HepG2 (cell line): ENCODE results near the gene MYL6. TPM values are rescaled to one million over a fixed set of nuclear protein-coding genes. Genes with fewer than 3 reads are reported as not detected.

ENCODE experiments used
- ATAD3A ChIP-seq: sonication (generic); formaldehyde crosslinking; IDR thresholded peaks from 2 replicates; pipeline ENCODE4 v1.4.0; 2020; ENCODE audit warnings: missing genetic modification reagents
- BRCA1 ChIP-seq: sonication (generic); formaldehyde crosslinking; IDR thresholded peaks from 2 replicates; pipeline ENCODE4 v1.4.0; 2020; ENCODE audit warnings: missing genetic modification reagents
- DMAP1 ChIP-seq: IDR thresholded peaks from 2 replicates; pipeline ENCODE4 v1.6.1; 2016
- FOXK1 ChIP-seq: sonication (generic); formaldehyde crosslinking; IDR thresholded peaks from 2 replicates; pipeline ENCODE4 v1.4.0; 2020; ENCODE audit warnings: low read depth, missing genetic modification reagents, borderline replicate concordance
- GFI1 ChIP-seq: sonication (generic); formaldehyde crosslinking; IDR thresholded peaks from 2 replicates; pipeline ENCODE4 v1.5.0; 2020; ENCODE audit warnings: missing genetic modification reagents, mild to moderate bottlenecking, borderline replicate concordance
- HNRNPLL ChIP-seq: fragments of 200-400 bp; formaldehyde crosslinking; IDR thresholded peaks from 2 replicates; pipeline ENCODE4 v1.6.1; 2017; ENCODE audit warnings: mild to moderate bottlenecking, low read depth, low read length; ENCODE audit not compliant: poor library complexity, severe bottlenecking
- HOXA3 ChIP-seq: sonication (generic); formaldehyde crosslinking; IDR thresholded peaks from 2 replicates; pipeline ENCODE4 v1.5.0; 2020; ENCODE audit warnings: missing genetic modification reagents
- RFXAP ChIP-seq: sonication (generic); formaldehyde crosslinking; IDR thresholded peaks from 2 replicates; pipeline ENCODE4 v1.4.0; 2020; ENCODE audit warnings: missing genetic modification reagents, borderline replicate concordance
- SALL2 ChIP-seq: sonication (generic); formaldehyde crosslinking; IDR thresholded peaks from 2 replicates; pipeline ENCODE4 v1.8.1; 2023; ENCODE audit warnings: mild to moderate bottlenecking, missing genetic modification reagents, inconsistent platforms
- SRSF4 ChIP-seq: fragments of 200-400 bp; formaldehyde crosslinking; IDR thresholded peaks from one replicate; pipeline ENCODE4 v1.6.1; 2018; ENCODE audit warnings: mild to moderate bottlenecking, low read depth, low read length, moderate library complexity; ENCODE audit not compliant: poor library complexity, severe bottlenecking
- TBX2 ChIP-seq: sonication (generic); formaldehyde crosslinking; IDR thresholded peaks from 2 replicates; pipeline ENCODE4 v1.5.0; 2020; ENCODE audit warnings: missing genetic modification reagents, mild to moderate bottlenecking, borderline replicate concordance
- TCF7 ChIP-seq: sonication (generic); IDR thresholded peaks from 2 replicates; pipeline ENCODE4 v1.6.1; 2016; ENCODE audit warnings: antibody characterized with exemption, low read depth
- ZBTB20 ChIP-seq: sonication (generic); formaldehyde crosslinking; IDR thresholded peaks from 2 replicates; pipeline ENCODE4 v1.8.1; 2023; ENCODE audit warnings: missing genetic modification reagents, low read depth, mild to moderate bottlenecking, borderline replicate concordance
- ZBTB38 ChIP-seq: sonication (generic); formaldehyde crosslinking; IDR thresholded peaks from 2 replicates; pipeline ENCODE4 v1.5.1; 2020; ENCODE audit warnings: mild to moderate bottlenecking, missing genetic modification reagents
- ZFX ChIP-seq: sonication (generic); formaldehyde crosslinking; IDR thresholded peaks from 2 replicates; pipeline ENCODE4 v1.4.0; 2020; ENCODE audit warnings: mild to moderate bottlenecking, low read depth, missing genetic modification reagents, moderate library complexity
- ZNF121 ChIP-seq: sonication (generic); formaldehyde crosslinking; IDR thresholded peaks from 2 replicates; pipeline ENCODE4 v1.5.0; 2020; ENCODE audit warnings: mild to moderate bottlenecking, missing genetic modification reagents
- polyA plus RNA-seq, 8 experiments: library from polyadenylated mRNA; depleted of rRNA in 3 of 8; stranded (reverse) in 7 of 8; unstranded in 1 of 8; fragments of >200 nt; fragmentation: Illumina TruSeq in 4 of 8; extraction: Trizol in 4 of 8; gene quantifications; 2 replicates each; pipeline versions ENCODE4 v1.2.1 to v1.2.3, GENCODE V29; 2011 to 2016; ENCODE audit warnings: low read depth in 4 of 8, missing spikeins in 1 of 8, mixed read lengths in 1 of 8; ENCODE audit not compliant: insufficient read depth in 1 of 8
- total RNA-seq, 5 experiments: library from RNA; depleted of rRNA; stranded (reverse); fragments of >200 nt; fragmentation: Illumina TruSeq; extraction: Trizol; gene quantifications; 2 replicates each; pipeline ENCODE4 v1.2.3, GENCODE V29; 2016; ENCODE audit warnings: low read depth in 1 of 5
- TF ChIP-seq, protein P1 (sequence below): sonication (generic); formaldehyde crosslinking; IDR thresholded peaks from 2 replicates; pipeline ENCODE4 v1.8.1; 2023; ENCODE audit warnings: mild to moderate bottlenecking, missing genetic modification reagents
- TF ChIP-seq, protein P2 (sequence below): sonication (generic); formaldehyde crosslinking; IDR thresholded peaks from 2 replicates; pipeline ENCODE4 v1.4.0; 2020; ENCODE audit warnings: missing genetic modification reagents, mild to moderate bottlenecking, borderline replicate concordance
- TF ChIP-seq, protein P3 (sequence below): IDR thresholded peaks from 2 replicates; pipeline ENCODE4 v1.6.1; 2016; ENCODE audit warnings: low read depth, control low read depth
- TF ChIP-seq, protein P4 (sequence below): sonication (generic); formaldehyde crosslinking; IDR thresholded peaks from 2 replicates; pipeline ENCODE4 v1.4.0; 2020; ENCODE audit warnings: mild to moderate bottlenecking, missing genetic modification reagents
- TF ChIP-seq, protein P5 (sequence below): IDR thresholded peaks from 2 replicates; pipeline ENCODE4 v1.6.1; 2018; ENCODE audit warnings: missing genetic modification reagents

The MYL6 gene
- total and polyA plus RNA-seq, 2 of the 13 experiments (the other 11 are each of a cell fraction or from before 2014, with no cell fraction given), result 1,127 to 1,192 TPM

DNA sequence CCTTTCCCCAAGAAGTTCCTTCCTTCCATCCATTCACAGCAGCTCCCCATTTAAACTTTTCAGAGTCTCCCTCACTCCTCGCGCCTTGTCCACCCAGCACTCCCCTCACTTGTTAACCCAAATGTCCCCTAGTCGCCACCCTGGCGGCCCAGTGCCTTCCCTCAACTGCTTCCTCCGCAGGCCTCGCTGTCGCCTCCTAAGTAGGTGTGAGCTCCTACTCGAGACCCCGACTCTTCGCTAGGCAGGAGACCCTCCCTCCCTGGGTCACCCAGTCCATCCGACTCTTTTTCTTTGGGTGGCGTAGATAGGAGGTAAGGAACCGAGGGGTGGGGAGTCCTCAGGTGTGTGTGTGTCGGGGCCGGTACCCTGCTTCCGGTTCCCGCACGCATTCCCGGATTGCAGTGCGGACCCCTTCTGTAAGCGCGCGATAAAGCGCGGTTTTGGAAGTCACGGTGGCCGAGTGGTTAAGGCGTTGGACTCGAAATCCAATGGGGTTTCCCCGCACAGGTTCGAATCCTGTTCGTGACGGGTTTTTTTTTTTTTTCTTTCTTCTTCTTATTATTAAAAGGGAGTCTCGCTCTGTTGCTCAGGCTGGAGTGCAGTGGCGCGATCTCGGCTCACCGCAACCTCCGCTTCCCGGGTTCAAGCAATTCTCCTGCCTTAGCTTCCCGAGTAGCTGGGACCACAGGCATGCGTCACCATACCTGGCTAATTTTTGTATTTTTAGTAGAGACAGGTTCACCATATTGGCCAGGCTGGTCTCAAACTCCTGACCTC is 31.9 kb downstream of the MYL6 start (continued):
- TF ChIP-seq ZNF121 (CRISPR knock-in tag), result peak; percentile 42
- no peak for TF ChIP-seq HNRNPLL
- TF ChIP-seq FOXK1, result peak; percentile 42; the same call in 1 of the 2 replicates
- TF ChIP-seq GFI1 (CRISPR knock-in tag), result no peak
- 0 out of 2 replicates have a peak, but pooled peaks have one; percentile 52 for TF ChIP-seq BRCA1 (CRISPR knock-in tag)
- TF ChIP-seq, protein P1, sequence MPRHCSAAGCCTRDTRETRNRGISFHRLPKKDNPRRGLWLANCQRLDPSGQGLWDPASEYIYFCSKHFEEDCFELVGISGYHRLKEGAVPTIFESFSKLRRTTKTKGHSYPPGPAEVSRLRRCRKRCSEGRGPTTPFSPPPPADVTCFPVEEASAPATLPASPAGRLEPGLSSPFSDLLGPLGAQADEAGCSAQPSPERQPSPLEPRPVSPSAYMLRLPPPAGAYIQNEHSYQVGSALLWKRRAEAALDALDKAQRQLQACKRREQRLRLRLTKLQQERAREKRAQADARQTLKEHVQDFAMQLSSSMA (CRISPR knock-in tag), result no peak
- peak; percentile 77 for TF ChIP-seq ZFX (CRISPR knock-in tag)
- TF ChIP-seq ZBTB20 (CRISPR knock-in tag), result no peak; the same call in 1 of the 2 replicates
- TF ChIP-seq TBX2, result no peak
- TF ChIP-seq SRSF4, result no peak
- peak; percentile 69 for TF ChIP-seq HOXA3
- 0 out of 2 replicates have a peak, but pooled peaks have one; percentile 40 for TF ChIP-seq DMAP1 (CRISPR knock-in tag)
- TF ChIP-seq, protein P2, sequence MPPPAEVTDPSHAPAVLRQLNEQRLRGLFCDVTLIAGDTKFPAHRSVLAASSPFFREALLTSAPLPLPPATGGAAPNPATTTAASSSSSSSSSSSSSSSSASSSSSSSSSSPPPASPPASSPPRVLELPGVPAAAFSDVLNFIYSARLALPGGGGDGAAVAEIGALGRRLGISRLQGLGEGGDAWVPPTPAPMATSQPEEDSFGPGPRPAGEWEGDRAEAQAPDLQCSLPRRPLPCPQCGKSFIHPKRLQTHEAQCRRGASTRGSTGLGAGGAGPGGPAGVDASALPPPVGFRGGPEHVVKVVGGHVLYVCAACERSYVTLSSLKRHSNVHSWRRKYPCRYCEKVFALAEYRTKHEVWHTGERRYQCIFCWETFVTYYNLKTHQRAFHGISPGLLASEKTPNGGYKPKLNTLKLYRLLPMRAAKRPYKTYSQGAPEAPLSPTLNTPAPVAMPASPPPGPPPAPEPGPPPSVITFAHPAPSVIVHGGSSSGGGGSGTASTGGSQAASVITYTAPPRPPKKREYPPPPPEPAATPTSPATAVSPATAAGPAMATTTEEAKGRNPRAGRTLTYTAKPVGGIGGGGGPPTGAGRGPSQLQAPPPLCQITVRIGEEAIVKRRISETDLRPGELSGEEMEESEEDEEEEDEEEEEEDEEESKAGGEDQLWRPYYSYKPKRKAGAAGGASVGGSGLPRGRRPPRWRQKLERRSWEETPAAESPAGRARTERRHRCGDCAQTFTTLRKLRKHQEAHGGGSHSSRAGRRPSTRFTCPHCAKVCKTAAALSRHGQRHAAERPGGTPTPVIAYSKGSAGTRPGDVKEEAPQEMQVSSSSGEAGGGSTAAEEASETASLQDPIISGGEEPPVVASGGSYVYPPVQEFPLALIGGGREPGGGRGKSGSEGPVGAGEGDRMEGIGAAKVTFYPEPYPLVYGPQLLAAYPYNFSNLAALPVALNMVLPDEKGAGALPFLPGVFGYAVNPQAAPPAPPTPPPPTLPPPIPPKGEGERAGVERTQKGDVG (CRISPR knock-in tag), result peak; percentile 58; the same call in 1 of the 2 replicates
- no peak for TF ChIP-seq ZBTB38
- TF ChIP-seq RFXAP (CRISPR knock-in tag), result 0 out of 2 replicates have a peak, but pooled peaks have one; percentile 1
- no peak for TF ChIP-seq ATAD3A
- TF ChIP-seq, protein P3, sequence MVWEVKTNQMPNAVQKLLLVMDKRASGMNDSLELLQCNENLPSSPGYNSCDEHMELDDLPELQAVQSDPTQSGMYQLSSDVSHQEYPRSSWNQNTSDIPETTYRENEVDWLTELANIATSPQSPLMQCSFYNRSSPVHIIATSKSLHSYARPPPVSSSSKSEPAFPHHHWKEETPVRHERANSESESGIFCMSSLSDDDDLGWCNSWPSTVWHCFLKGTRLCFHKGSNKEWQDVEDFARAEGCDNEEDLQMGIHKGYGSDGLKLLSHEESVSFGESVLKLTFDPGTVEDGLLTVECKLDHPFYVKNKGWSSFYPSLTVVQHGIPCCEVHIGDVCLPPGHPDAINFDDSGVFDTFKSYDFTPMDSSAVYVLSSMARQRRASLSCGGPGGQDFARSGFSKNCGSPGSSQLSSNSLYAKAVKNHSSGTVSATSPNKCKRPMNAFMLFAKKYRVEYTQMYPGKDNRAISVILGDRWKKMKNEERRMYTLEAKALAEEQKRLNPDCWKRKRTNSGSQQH (CRISPR knock-in tag), result 0 out of 2 replicates have a peak, but pooled peaks have one; percentile 23
- TF ChIP-seq, protein P4, sequence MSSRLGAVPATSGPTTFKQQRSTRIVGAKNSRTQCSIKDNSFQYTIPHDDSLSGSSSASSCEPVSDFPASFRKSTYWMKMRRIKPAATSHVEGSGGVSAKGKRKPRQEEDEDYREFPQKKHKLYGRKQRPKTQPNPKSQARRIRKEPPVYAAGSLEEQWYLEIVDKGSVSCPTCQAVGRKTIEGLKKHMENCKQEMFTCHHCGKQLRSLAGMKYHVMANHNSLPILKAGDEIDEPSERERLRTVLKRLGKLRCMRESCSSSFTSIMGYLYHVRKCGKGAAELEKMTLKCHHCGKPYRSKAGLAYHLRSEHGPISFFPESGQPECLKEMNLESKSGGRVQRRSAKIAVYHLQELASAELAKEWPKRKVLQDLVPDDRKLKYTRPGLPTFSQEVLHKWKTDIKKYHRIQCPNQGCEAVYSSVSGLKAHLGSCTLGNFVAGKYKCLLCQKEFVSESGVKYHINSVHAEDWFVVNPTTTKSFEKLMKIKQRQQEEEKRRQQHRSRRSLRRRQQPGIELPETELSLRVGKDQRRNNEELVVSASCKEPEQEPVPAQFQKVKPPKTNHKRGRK (CRISPR knock-in tag), result 0 out of 2 replicates have a peak, but pooled peaks have one; percentile 24
- TF ChIP-seq TCF7, result no peak
- TF ChIP-seq SALL2, result no peak
- TF ChIP-seq, protein P5, sequence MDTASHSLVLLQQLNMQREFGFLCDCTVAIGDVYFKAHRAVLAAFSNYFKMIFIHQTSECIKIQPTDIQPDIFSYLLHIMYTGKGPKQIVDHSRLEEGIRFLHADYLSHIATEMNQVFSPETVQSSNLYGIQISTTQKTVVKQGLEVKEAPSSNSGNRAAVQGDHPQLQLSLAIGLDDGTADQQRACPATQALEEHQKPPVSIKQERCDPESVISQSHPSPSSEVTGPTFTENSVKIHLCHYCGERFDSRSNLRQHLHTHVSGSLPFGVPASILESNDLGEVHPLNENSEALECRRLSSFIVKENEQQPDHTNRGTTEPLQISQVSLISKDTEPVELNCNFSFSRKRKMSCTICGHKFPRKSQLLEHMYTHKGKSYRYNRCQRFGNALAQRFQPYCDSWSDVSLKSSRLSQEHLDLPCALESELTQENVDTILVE (CRISPR knock-in tag), result peak; percentile 62; the same call in 1 of the 2 replicates
